GM13977 (cell line): ENCODE results near the gene CLSTN2.

Source experiments
- DNase-seq: peaks from one replicate; pipeline ENCODE4 v3.0.0; 2012; ENCODE audit warnings: low spot score
- in situ Hi-C: fragments of 300-500 bp; cut with MboI; formaldehyde crosslinking; loops from one replicate; pipeline ENCODE4 v1.12.0; 2022; ENCODE audit warnings: low sequenced_read_pairs, low pct_unique_long_range_greater_than_20kb, mixed read lengths, inconsistent platforms; ENCODE audit not compliant: unreplicated experiment
- TF ChIP-seq, protein P1 (sequence below): IDR thresholded peaks from 2 replicates; pipeline ENCODE4 v1.5.1; 2012; ENCODE audit warnings: mild to moderate bottlenecking, control low read depth; ENCODE audit not compliant: insufficient read depth; ENCODE audit errors: extremely low read depth, missing control alignments

Gene CLSTN2

DNA sequence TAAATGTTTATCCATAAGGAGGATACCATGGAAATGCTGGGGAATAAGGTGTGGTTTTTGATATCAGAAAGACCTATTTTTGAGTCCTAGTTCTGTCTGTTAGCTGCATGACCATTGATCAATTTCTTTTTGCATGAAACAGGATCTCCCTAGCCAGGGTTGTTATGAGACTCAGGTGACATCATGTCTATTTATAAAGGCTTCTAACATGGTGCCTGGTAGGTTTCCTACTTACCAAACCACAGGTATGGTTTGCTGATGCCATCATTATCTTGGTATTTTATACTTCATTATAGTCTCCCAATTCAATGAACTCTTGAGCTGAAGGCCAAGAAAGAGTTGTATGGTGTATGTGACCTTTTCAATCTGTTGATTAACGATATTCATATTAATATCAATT, 144.0 kb downstream of the CLSTN2 start:
- in situ Hi-C loops: no loop called here
- no peak for DNase-seq
- TF ChIP-seq, protein P1, sequence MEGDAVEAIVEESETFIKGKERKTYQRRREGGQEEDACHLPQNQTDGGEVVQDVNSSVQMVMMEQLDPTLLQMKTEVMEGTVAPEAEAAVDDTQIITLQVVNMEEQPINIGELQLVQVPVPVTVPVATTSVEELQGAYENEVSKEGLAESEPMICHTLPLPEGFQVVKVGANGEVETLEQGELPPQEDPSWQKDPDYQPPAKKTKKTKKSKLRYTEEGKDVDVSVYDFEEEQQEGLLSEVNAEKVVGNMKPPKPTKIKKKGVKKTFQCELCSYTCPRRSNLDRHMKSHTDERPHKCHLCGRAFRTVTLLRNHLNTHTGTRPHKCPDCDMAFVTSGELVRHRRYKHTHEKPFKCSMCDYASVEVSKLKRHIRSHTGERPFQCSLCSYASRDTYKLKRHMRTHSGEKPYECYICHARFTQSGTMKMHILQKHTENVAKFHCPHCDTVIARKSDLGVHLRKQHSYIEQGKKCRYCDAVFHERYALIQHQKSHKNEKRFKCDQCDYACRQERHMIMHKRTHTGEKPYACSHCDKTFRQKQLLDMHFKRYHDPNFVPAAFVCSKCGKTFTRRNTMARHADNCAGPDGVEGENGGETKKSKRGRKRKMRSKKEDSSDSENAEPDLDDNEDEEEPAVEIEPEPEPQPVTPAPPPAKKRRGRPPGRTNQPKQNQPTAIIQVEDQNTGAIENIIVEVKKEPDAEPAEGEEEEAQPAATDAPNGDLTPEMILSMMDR: no peak

DNA sequence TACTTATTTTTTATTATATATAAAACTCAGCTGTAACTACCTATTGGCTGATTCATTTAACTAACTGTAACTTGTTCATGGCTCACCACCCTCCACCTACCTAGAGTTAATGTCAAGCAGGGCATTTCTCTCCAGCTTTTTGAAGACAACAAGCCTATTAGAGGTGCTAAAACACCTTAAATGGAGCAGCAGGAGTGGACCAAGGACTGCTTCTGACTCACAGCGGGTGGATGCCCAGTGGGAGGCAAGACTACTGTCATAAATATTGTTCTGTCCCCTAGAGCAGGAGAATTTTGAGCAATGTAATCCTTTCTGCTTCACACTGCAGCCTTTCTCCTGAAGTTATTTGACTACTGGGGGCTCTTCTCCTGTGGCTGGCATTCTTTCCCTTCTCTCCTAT, 146.9 kb downstream of the CLSTN2 start:
- in situ Hi-C loops: no loop called here
- no peak for DNase-seq
- TF ChIP-seq, protein P1: no peak

DNA sequence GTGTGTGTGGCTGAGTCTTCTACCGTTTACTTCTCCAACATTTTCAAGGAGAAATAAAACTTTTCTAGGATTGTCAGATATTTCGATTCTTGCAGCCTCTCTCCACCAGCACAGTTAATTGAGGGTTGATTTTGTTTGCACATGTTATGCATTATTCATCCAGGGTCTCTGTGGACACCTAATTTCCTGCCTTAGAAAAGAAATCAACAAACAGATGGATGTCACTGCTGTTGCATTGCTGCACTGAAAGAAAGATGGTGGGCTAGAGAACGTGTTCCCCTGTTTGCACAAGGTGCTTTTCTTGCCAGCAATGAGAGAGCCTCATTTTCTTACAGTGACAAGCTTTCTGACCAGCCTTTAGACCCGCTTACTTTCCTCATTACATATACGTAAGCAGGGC, 150.0 kb downstream of the CLSTN2 start:
- DNase-seq: no peak
- TF ChIP-seq, protein P1: no peak
- in situ Hi-C loops: no loop called here

DNA sequence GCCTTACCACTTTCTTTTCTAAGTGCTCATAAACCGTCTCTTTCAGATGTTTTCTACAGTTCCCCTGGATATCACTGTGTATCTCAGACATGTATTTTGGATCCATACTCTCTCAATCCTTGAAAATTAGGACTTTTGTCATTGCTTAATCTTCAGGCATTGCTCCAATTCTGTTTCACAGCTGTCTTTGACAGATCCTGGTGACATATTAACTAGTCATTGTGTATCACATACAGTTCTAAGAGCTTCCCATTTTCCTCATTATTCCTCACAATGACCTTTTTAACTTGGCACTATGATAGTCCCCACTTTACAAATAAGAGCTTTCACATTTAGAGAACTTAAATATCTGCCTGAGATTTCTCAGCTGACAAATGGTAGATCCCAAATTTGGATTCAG, 151.7 kb downstream of the CLSTN2 start:
- no peak for DNase-seq
- in situ Hi-C loops: no loop called here
- TF ChIP-seq, protein P1: no peak

DNA sequence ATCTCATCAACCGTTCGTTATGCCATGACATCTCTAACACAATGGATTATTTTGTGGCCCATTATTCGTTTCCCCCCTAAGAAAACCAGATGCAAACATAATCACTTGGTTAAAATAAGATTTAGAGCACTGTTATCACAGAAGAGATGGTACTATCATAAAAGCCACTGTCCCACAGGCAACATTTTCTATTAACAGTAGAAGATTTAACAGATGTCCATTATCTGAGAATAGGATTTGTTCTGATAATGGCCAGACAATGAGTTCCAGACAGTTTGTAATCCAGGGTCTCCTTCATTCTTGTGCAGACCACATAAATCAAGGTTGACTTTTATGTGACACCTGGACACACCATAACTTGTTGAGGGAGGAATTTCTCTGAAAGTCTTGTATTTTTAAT, 153.1 kb downstream of the CLSTN2 start:
- no peak for DNase-seq
- TF ChIP-seq, protein P1: no peak
- in situ Hi-C loops: no loop called here

DNA sequence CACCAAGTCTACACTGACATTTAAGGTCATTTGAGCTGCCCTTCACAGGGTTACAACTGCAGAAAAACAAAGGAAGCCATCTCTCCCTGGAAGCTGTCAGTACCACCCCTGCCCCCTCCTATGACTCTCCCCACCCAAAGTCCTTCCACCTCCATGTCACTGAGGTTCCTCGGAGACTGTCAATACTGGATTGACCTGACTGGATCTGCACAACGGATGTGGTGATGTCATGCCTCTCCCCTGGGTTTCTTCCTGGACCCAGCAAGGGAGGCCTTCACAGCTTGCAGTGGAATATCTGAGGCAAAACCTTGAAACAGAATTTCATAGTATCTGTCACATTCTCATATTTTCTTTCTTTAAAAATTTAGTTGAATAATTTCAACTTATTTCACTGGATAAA, 153.5 kb downstream of the CLSTN2 start:
- TF ChIP-seq, protein P1: no peak
- DNase-seq: no peak
- in situ Hi-C loops: no loop called here
